Muscle layer of duodenum (tissue), 2 donors: ENCODE results near the gene FTL.

Experiments used
- H3K27ac ChIP-seq: one replicate; pipeline ENCODE4 v1.7.0; 2013; ENCODE audit warnings: mild to moderate bottlenecking, low read length
- H3K27me3 ChIP-seq: one replicate; pipeline ENCODE4 v1.7.0; 2013; ENCODE audit warnings: low read depth, mild to moderate bottlenecking, control low read depth, low read length
- H3K36me3 ChIP-seq, 2 donors: one replicate each; pipeline ENCODE4 v1.7.0; 2013; ENCODE audit warnings: low read length in 2 of 2, control low read depth in 1 of 2, mild to moderate bottlenecking in 1 of 2; ENCODE audit not compliant: insufficient read depth in 2 of 2, control insufficient read depth in 1 of 2
- H3K4me1 ChIP-seq, 2 donors: one replicate each; pipeline ENCODE4 v1.7.0; 2013; ENCODE audit warnings: low read length in 2 of 2, mild to moderate bottlenecking in 2 of 2, control low read depth in 1 of 2, moderate library complexity in 1 of 2; ENCODE audit not compliant: insufficient read depth in 2 of 2, control insufficient read depth in 1 of 2
- H3K4me3 ChIP-seq, 2 donors: one replicate each; pipeline ENCODE4 v1.7.0; 2013; ENCODE audit warnings: low read length in 2 of 2, low read depth in 1 of 2, mild to moderate bottlenecking in 1 of 2
- H3K9me3 ChIP-seq, 2 donors: one replicate each; pipeline ENCODE4 v1.7.0; 2013; ENCODE audit warnings: low read length in 2 of 2, control low read depth in 1 of 2, mild to moderate bottlenecking in 1 of 2; ENCODE audit not compliant: control insufficient read depth in 1 of 2
- donor health status: healthy.

FTL gene

GRCh38 chr19:48961051-48961649, 4.0 kb upstream of the FTL start:
- Histone ChIP-seq H3K36me3 (peaks cover 2 to 17% of the 10 kb centered on the region in 2 donors), H3K9me3 (no peaks in the 10 kb centered on the region), H3K4me1 (peaks cover 10 to 22% of the 10 kb centered on the region in 2 donors), H3K4me3 (no peak overlapping the region), H3K27me3 (no peaks in the 10 kb centered on the region), H3K27ac (peak overlapping the region; percentile 39)

DNA sequence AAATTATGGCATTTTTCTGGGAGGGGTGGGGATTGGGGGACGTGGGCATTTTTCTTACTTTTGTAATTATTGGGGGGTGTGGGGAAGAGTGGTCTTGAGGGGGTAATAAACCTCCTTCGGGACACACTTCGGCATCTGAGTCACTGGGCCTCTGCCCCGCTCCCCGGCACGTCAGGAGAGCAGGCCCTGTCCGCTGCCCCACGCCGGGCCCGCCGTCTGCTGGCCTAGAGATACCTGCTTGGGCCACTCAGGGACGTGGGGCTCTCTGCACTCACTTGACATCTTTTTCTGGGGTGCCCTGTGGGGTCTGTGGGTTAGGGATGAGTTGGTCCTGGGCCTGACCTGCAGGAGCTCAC, 3.5 kb upstream of the FTL start:
- Histone ChIP-seq H3K4me3 (no peak overlapping the region), H3K27ac (peak overlapping the region; percentile 89), H3K27me3 (no peaks in the 10 kb centered on the region), H3K9me3 (no peaks in the 10 kb centered on the region), H3K4me1 (peaks cover 9 to 24% of the 10 kb centered on the region in 2 donors), H3K36me3 (peaks cover 7 to 20% of the 10 kb centered on the region in 2 donors)

GRCh38 chr19:48962029-48962848, 2.9 kb upstream of the FTL start:
- Histone ChIP-seq H3K9me3 (no peaks in the 10 kb centered on the region), H3K27me3 (no peaks in the 10 kb centered on the region), H3K4me3 (no peak overlapping the region), H3K36me3 (peaks cover 11 to 23% of the 10 kb centered on the region in 2 donors), H3K4me1 (peaks cover 9 to 30% of the 10 kb centered on the region in 2 donors), H3K27ac (peak overlapping the region; percentile 89)

GRCh38 chr19:48962849-48963165, 2.3 kb upstream of the FTL start:
- Histone ChIP-seq H3K36me3 (peaks cover 11 to 27% of the 10 kb centered on the region in 2 donors), H3K9me3 (no peaks in the 10 kb centered on the region), H3K27ac (peak overlapping the region; percentile 89), H3K4me1 (peaks cover 9 to 35% of the 10 kb centered on the region in 2 donors), H3K27me3 (no peaks in the 10 kb centered on the region), H3K4me3 (peak overlapping the region in 1 of 2 donors; percentile 26)

GRCh38 chr19:48963371-48964204, 1.5 kb upstream of the FTL start:
- Histone ChIP-seq H3K4me3 (peak overlapping the region; percentile 26 to 57), H3K4me1 (peaks cover 13 to 42% of the 10 kb centered on the region in 2 donors), H3K9me3 (no peaks in the 10 kb centered on the region), H3K27me3 (no peaks in the 10 kb centered on the region), H3K27ac (peak overlapping the region; percentile 89), H3K36me3 (peaks cover 11 to 31% of the 10 kb centered on the region in 2 donors)

DNA sequence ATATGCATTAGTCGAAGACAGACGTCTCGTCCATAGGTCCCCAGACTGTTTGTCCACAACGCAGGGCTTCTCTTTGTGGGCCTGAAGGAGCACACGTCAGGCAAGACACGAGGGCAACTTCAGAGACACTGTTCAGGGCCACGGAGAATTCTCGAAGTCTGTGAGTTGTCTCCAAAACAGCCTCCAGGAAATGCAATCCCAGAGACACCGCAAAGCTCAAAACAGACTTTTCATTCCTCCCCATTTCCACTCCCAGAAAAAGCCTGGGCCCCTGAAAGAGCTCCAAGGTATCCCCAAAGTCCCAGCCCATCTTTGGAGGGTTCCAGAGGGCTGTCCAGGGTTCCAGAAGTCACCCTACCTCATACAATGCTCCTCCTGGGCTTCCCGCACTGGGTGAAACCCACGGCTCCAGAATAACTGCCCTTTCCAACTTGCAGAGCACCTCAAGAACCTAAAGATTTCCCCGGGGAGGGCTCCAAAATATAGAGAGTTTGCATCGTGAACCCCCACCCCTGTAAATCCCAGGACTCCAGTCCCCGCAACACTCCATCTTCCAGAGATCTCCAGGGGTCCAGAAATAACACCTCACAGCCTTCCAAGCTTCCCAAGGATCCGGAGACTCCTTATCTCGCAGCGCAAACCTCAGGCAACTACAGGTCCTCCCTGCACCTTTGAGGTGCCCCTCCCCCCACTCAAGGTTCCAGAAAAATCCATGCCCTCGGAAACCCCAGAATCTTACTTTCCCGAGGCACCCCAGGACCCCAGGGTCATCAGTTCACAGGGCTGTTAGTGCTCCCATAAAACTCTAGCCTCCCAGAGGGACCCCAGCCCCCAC, 687 bp upstream of the FTL start:
- H3K4me3 ChIP-seq = peak overlapping the region; percentile 26 to 57
- H3K4me1 ChIP-seq = peaks cover 13 to 48% of the 10 kb centered on the region in 2 donors
- H3K9me3 ChIP-seq = no peaks in the 10 kb centered on the region
- H3K27ac ChIP-seq = peak overlapping the region; percentile 89
- H3K36me3 ChIP-seq = peaks cover 11 to 39% of the 10 kb centered on the region in 2 donors
- H3K27me3 ChIP-seq = no peaks in the 10 kb centered on the region

GRCh38 chr19:48965806-48966540, 864 bp downstream of the FTL start:
- Histone ChIP-seq H3K9me3 (no peaks in the 10 kb centered on the region), H3K27me3 (no peaks in the 10 kb centered on the region), H3K36me3 (peaks cover 16 to 50% of the 10 kb centered on the region in 2 donors), H3K4me1 (peaks cover 13 to 52% of the 10 kb centered on the region in 2 donors), H3K4me3 (peak overlapping the region; percentile 95 to 97), H3K27ac (peak overlapping the region; percentile 87)

DNA sequence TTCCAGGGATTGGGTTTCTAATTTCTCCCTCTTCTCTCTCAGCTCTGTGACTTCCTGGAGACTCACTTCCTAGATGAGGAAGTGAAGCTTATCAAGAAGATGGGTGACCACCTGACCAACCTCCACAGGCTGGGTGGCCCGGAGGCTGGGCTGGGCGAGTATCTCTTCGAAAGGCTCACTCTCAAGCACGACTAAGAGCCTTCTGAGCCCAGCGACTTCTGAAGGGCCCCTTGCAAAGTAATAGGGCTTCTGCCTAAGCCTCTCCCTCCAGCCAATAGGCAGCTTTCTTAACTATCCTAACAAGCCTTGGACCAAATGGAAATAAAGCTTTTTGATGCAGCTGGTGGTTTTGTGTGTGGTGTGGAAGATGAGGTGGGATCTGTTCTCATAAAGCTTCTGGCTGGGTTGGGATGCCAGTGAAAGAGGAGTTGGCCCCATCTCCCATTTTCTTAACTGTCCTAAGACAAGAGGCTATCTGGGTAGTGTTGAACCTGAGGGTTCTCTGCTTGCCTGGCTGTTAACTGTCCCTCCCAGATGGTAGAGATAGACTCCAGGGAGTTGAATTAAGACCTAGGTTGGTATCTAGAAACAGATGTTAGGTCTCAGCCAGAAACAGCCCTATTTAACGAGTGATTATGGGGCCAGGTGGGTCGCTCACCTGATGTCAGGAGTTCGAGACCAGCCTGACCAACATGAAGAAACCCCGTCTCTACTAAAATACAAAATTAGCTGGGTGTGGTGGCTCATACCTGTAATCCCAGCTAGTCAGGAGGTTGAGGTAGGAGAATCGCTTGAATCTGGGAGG, 1.6 kb downstream of the FTL start:
- peaks cover 16 to 50% of the 10 kb centered on the region in 2 donors for H3K36me3 ChIP-seq

DNA sequence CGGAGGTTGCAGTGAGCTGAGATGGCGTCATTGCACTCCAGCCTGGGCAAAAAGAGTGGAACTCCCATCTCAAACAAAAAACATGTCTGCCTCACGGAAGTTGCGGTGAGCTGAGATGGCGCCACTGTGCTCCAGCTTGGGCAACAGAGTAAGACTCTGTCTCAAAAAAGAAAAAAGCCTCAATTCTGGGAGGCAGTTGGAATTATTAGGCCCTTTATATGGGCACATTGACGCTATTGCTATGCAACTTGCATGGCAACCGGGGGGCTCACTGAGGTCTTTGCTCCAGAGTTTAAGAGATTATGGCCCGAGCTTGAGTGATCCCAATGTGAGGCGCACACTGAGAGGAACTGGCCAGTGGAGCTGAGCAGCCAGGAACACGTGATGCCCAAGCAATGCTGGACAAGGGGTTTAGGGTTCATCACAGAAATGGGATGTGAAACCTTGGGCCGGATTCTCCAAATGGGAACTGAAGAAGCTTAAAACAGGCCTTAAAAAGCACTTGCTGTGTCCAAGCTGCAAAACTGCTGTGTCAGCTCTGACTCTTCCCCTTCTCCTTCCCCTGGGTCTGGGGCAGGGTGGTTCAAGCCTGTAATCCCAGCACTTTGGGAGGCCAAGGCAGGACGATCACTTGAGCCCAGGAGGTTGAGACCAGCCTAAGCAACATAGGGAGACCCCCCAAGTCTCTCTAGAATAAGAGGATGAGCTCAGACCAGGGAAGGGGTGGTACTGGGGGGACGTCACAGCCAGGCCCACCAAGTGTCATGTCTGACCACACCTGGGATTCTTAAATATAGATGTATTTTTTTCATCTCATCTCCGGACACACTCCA, 2.5 kb downstream of the FTL start:
- Histone ChIP-seq H3K9me3 (no peaks in the 10 kb centered on the region), H3K4me3 (peak overlapping the region in 1 of 2 donors; percentile 95), H3K27ac (peak overlapping the region; percentile 12), H3K36me3 (peaks cover 16 to 50% of the 10 kb centered on the region in 2 donors), H3K4me1 (peaks cover 13 to 55% of the 10 kb centered on the region in 2 donors), H3K27me3 (no peaks in the 10 kb centered on the region)

More for the DNA sequence above, 1.6 kb downstream of the FTL start:
- Histone ChIP-seq H3K4me1 (peaks cover 13 to 55% of the 10 kb centered on the region in 2 donors), H3K9me3 (no peaks in the 10 kb centered on the region), H3K4me3 (peak overlapping the region; percentile 95 to 97), H3K27me3 (no peaks in the 10 kb centered on the region), H3K27ac (peak overlapping the region; percentile 87)
